SIG-M5 treated with dmso at 0.1 percent for 504 hours (cell line): ENCODE results near the gene ELF1.
"Not testable (repeated sequence)": the region's sequence is repeated elsewhere in the genome, so short reads cannot be mapped to it uniquely, and the experiment has no call there.

Experiments used
- DNase-seq: peaks from one replicate; lab custom pipeline; 2025; ENCODE audit not compliant: unreplicated experiment; lab: John Stamatoyannopoulos, UW

Gene ELF1

DNA sequence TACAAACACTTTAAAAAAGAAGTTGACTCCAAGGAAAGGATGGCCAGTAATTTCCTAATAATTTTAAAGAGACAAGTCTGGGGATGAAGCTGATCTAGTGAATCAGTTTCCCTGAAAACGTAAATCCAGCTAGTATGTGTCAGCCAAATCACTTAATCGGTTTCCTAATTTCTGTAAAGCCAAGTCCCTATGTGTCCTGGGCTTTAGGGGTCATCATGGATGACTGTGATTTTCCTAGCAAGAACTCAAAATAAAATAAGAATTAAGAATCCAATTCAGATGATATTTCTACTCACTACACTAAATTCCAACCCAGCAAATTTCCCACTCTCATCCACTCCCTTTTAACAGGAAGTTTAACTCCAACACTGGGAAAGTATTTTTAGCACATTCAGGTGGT lies 35.9 kb downstream of the ELF1 start:
- DNase-seq = no peak

- DNase-seq = peak; percentile 92
Observed at GRCh38 chr13:40982772-40983171, 36.3 kb downstream of the ELF1 start.

- no peak for DNase-seq
Observed at GRCh38 chr13:40981949-40982348, 37.2 kb downstream of the ELF1 start.

DNA sequence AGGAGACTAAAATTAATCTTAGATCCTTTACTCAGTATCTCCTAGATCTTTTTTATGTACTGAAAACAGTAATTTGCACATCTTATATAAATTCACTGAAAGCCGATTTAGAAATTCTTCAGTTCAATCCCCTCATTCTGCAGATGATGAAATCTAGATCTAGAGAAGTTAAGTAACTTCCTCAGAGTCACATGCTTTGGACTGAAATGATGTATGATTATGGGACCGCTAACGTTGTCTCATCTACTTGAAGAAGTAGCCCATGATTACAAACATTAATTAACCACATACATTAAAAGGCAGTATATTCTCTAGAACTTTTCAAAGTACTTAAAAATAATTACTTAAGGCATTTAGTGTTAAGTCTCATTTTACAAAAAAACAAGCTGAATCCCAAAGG lies 37.8 kb downstream of the ELF1 start:
- DNase-seq = peak; percentile 92

- no peak for DNase-seq
Observed at GRCh38 chr13:40980461-40980860, 38.7 kb downstream of the ELF1 start.

GRCh38 chr13:40979232-40979631 lies 39.9 kb downstream of the ELF1 start:
- DNase-seq = no peak

- DNase-seq = not testable (repeated sequence)
Observed at GRCh38 chr13:40978109-40978508, 41.0 kb downstream of the ELF1 start.

- no peak for DNase-seq
Observed at GRCh38 chr13:40975441-40975840, 43.7 kb downstream of the ELF1 start.

DNA sequence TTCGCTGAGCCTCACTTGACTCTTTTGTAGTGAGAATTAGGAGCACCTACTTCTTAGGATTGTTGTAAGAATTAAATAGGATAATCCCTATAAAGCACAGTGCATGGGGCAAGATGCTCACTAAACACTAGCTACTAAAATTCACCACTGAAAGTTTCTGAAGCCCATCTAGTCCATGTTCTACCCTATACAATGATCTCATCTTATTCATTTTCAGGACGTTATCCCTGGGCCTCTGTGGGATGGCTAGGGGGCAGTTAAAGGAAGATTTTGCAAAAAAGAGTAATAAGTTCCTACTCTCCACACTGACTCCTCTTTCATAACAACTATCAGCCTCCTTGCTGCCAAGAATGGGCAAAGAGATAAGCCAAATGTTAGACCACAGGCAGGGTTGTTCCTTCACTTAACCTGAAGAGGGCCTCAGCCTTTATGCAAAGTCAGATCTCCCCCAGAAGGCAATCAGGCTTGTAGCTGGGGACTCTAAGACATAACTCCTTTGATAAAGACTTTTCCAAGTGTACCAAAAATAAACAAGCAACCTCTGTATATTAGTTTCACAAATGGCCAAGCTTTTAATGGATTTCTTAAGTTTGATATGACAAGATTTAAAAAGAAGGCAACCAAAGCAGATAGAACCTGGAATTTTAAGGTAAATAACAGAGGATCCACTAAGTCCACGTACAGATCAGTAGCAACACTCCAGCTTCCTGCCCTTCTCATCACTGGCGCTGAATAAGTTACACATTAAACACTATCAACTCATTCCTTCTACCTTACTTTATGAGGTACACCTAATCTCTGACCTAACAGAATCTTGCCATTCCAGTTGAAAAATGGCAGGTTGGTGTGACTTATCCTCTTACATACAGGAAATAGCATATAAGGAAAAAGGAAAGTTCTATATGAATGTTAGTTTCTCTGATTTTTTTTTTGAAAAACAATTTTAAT lies 44.4 kb downstream of the ELF1 start:
- DNase-seq = peak; percentile 91

GRCh38 chr13:40973409-40973808 lies 45.7 kb downstream of the ELF1 start:
- DNase-seq = no peak

DNA sequence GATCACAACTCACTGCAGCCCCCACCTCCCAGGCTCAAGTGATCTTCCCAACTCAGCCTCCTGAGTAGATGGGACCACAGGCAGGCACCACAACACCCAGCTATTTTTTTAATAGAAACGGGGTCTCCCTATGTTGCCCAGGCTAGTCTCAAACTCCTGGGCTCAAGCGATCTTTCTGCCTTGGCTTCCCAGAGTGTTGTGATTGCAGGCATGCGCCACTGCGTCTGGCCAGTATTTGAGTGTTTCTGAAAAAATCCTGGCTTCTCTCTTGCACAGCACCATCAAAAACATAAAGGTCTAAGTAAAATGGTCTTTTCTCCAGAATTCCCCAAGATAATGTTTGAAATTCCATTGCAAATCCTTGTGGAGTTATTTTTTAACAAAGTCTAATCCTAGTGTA lies 47.8 kb downstream of the ELF1 start:
- no peak for DNase-seq

DNA sequence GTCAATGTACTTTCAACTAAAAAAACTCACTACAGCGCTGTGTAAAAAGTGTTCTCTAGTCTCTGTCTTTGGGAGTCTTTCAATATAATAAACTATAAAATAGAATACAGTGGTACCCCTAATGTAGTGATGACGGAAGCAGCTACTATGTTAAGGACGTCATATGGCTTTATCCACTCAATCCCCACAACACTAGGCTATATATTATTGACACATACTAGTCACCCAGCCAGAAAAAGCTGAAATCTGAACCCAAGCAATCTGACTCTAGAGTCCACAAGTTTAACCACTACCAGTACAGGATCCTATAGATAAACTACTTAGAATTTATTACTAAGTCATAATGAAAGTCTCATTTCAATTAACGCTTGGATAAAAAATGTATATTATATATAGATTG lies 48.3 kb downstream of the ELF1 start:
- DNase-seq = no peak

- DNase-seq = peak; percentile 79
Observed at GRCh38 chr13:40969169-40969901, 49.8 kb downstream of the ELF1 start.

DNA sequence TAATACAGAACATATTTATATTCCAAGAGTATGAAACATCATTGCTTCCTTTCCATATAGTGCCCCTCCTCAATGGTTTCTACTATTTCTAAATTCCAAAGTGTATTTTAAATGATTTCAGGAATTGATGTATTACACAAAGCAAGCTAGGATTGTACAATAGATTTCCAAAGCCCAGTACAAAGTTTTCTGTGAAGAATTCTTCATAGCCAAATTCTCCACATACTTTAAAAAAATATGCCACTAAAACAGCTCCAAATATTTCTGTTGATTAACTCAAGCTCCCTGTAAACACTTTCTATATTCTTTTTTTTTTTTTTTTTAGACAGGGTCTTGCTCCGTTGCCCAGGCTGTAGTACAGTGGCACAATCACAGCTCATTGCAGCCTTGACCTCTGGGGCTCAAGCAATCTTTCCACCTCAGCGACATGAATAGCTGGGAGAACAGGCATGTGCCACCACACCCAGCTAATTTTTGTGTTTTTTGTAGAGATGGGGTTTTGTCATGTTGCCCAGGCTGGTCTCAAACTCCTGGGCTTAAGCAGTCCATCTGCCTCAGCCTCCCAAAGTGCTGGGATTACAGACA lies 50.6 kb downstream of the ELF1 start:
- DNase-seq = no peak

DNA sequence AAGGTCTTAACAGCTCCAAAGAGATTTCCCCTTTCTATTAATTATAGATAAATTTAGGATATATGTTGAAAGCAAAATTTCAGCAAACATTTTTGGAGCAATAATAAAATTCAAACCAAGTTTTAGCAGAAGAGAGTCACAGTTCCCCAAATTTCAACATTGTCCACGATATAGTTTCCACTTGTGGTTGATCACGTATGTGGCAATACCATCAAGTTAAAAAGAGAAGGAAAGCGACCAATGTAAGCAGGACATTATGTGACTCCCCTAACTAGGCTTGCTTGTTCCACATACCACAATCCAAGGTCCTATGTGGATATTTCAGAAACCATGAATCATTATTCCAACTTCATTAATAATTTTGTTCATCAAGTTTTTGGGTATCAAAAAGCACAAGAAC lies 52.8 kb downstream of the ELF1 start:
- peak; percentile 97 for DNase-seq

DNA sequence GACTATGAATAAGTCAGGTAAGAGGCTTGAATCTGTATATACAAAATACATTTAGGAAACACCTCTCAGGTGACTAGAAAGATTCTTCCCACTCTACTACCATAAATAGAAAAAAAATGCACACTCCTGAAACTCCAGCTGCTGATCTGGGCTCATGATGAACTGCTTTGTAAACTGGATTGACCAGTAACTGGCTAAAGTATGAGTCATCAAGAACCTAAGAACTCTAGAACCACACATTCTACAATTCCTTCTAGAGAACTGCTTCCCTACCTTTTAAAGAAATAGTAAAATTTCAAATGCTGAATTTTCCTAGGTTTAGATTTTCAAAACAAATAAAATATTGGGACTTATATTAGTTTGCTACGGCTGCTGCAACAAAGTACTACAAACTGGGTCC lies 55.2 kb downstream of the ELF1 start:
- DNase-seq = peak; percentile 78

DNA sequence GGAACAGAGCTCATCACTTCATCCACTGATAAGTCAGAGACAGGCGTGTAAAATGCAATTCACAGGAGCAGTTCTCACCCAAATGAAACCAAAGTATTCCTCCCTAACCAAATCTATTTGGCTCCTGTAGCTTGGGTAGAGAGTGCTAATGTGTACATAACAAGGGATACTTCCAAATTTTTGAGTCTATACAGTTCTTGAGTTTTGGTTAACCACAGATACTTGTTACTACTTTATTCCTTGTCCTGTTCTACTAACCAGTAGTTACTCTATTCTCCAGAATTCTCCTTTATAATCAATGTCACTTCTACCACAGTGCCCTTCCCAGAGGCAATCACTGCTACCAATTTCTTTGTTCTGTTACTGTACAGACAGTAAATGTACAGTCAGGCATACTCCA lies 57.3 kb downstream of the ELF1 start:
- DNase-seq = no peak

DNA sequence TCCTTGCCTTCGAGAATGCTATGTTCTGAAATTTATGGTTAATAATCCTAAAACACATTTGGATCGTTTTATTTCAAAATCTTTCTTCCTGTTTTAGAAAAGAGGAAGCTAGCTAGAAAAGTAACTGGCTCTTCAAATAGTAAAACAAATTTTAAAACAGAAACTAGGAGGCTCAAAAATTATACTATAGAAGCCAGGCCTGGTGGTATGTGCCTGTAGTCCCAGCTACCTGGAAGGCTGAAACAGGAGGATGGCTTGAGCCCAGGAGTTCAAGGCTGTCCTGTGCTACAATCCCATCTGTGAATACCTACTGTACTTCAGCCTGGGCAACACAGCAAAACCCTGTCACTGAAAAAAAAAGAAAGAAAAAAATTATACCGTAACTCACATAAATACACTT lies 57.9 kb downstream of the ELF1 start:
- DNase-seq = peak; percentile 93

DNA sequence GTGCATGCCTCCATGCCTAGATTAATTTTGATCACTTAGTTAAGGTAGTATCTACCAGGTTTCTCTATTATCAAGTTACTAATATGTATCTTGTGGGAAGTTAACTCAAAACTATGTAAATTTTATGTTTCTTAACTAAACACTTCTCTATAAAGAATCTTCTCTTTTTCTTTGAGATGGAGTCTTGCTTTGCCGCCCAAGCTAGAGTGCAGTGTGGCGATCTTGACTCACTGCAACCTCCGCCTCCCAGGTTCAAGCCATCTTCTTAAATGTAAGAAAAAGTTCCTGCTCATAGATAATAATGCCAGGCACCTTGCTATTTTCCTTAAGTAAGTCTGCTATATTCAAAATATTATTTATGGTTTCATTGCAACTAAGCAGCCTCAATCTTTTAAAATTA lies 58.4 kb downstream of the ELF1 start:
- DNase-seq = no peak

GRCh38 chr13:40958655-40959054 lies 60.5 kb downstream of the ELF1 start:
- DNase-seq = no peak

- no peak for DNase-seq
Observed at GRCh38 chr13:40946485-40946884, 72.6 kb downstream of the ELF1 start.

DNA sequence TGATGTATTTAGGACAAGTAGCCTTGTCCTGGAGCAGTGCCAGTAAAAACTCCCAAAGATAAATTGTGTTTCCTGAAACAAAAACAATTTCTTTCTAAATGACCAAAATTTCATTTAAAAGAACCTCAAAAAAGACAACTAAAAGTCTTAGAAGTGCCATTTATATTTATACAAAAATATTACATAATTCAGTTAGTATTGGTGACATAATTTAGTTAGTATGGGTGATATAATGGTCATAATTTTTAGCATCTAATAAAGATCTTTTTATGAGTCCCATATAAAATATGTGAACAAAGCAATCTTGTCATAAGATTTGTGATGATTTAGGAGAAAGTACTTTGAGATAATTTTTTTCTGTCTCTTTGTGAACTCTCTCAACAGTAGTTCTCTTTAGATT lies 76.0 kb downstream of the ELF1 start:
- DNase-seq = no peak
